A673 (cell line): ENCODE measurements around the gene MAPKAPK2. TPM values are rescaled to one million over a fixed set of nuclear protein-coding genes. Genes with fewer than 3 reads are reported as not detected.

ENCODE experiments used
- BruUV-seq: library from RNA; stranded (reverse); fragments of 400-500 nt; replicated peaks from 2 replicates; lab custom pipeline; 2021; lab: Mats Ljungman, UMichigan
- CTCF ChIA-PET: fragments of 300-600 bp; sonication (Branson Sonifier 250); formaldehyde crosslinking; loops from one replicate; lab custom pipeline; 2022; ENCODE audit warnings: antibody characterized with exemption; lab: Charles Lee
- POLR2A ChIA-PET: fragments of 300-600 bp; sonication (Branson Sonifier 250); formaldehyde crosslinking; loops from one replicate; lab custom pipeline; 2022; ENCODE audit warnings: antibody characterized with exemption; ENCODE audit not compliant: low non-redundant PET; lab: Charles Lee
- DNase-seq: peaks from one replicate; pipeline ENCODE4 v3.0.0-alpha.2; 2015; ENCODE audit warnings: low spot score
- H3K27ac ChIP-seq: fragments of 200-600 bp; sonication (generic); 2 replicates; pipeline ENCODE4 v1.5.1; 2016; ENCODE audit warnings: mixed run types, low read depth, mild to moderate bottlenecking, mixed read lengths, antibody characterized with exemption, low read length; ENCODE audit not compliant: poor library complexity, severe bottlenecking
- H3K27me3 ChIP-seq: fragments of 200-600 bp; sonication (generic); replicated peaks from 2 replicates; pipeline ENCODE4 v1.6.1; 2017; ENCODE audit warnings: mixed run types, low read depth, mild to moderate bottlenecking, mixed read lengths, antibody characterized with exemption, low read length; ENCODE audit not compliant: insufficient read depth, poor library complexity
- H3K36me3 ChIP-seq: fragments of 200-600 bp; sonication (generic); 2 replicates; pipeline ENCODE4 v1.6.1; 2016; ENCODE audit warnings: mixed run types, mild to moderate bottlenecking, mixed read lengths, antibody characterized with exemption, low read length; ENCODE audit not compliant: insufficient read depth, poor library complexity, severe bottlenecking
- H3K4me1 ChIP-seq: fragments of 200-600 bp; sonication (generic); 2 replicates; pipeline ENCODE4 v1.6.1; 2017; ENCODE audit warnings: mixed run types, mild to moderate bottlenecking, mixed read lengths, antibody characterized with exemption, low read length; ENCODE audit not compliant: insufficient read depth, poor library complexity, severe bottlenecking
- H3K4me3 ChIP-seq: fragments of 200-600 bp; sonication (generic); 2 replicates; pipeline ENCODE4 v1.5.1; 2016; ENCODE audit warnings: low read depth, mixed run types, mild to moderate bottlenecking, mixed read lengths, low read length; ENCODE audit not compliant: poor library complexity, severe bottlenecking
- H3K9me3 ChIP-seq: fragments of 200-600 bp; sonication (generic); 2 replicates; pipeline ENCODE4 v1.6.1; 2016; ENCODE audit warnings: mixed run types, low read depth, mild to moderate bottlenecking, mixed read lengths, antibody characterized with exemption, low read length; ENCODE audit not compliant: poor library complexity, severe bottlenecking
- EZH2 ChIP-seq: fragments of 200-600 bp; sonication (generic); IDR thresholded peaks from 2 replicates; pipeline ENCODE4 v1.6.1; 2017; ENCODE audit warnings: borderline replicate concordance, low read depth, mild to moderate bottlenecking, mixed read lengths, antibody characterized with exemption, low read length; ENCODE audit not compliant: poor library complexity, severe bottlenecking
- intact Hi-C: fragments of 100-400 bp; cut with micrococcal nuclease; formaldehyde crosslinking; loops from one replicate; pipeline ENCODE4 v1.10.0; 2022; ENCODE audit not compliant: unreplicated experiment
- total RNA-seq: library from RNA; stranded (reverse); gene quantifications from 2 replicates; pipeline ENCODE4 v1.2.3, GENCODE V29; 2021
- TF ChIP-seq, protein P1 (sequence below): fragments of 300-800, 200-600 bp; sonication (generic); conservative IDR thresholded peaks from 2 replicates; pipeline ENCODE4 v1.5.1; 2017; ENCODE audit warnings: low read depth, mild to moderate bottlenecking, antibody characterized with exemption, low read length, moderate library complexity, mixed read lengths

Gene MAPKAPK2
- total RNA-seq, 1 experiment from 2014 or later, result 39.2 TPM

DNA sequence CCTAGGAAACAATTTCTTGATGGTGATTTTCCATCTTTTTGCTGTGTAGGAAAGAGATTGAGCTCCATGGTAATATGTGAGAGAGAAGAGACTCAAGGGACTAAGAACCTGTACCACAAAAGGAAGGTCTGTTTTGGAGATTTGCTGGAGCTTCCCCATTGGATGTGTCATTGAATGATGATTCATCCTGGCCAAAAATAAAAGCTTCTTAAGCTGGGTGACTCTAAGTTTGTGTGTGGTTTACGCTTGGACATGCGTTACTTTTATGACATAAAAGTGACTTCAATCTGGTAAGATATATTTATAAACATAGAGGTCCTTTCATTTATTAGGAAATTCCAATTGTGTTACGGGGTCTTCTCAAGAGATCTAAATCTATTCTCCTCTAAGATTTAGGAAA lies 68.4 kb downstream of the MAPKAPK2 start:
- BruUV-seq, result no TSS peak
- no peaks in the 10 kb centered on the region for H3K4me1 ChIP-seq
- H3K4me3 ChIP-seq, result no peak overlapping the region
- H3K36me3 ChIP-seq, result no peaks in the 10 kb centered on the region
- DNase-seq, result no peak
- H3K27ac ChIP-seq, result no peak overlapping the region
- no peaks in the 10 kb centered on the region for H3K27me3 ChIP-seq
- TF ChIP-seq, protein P1, sequence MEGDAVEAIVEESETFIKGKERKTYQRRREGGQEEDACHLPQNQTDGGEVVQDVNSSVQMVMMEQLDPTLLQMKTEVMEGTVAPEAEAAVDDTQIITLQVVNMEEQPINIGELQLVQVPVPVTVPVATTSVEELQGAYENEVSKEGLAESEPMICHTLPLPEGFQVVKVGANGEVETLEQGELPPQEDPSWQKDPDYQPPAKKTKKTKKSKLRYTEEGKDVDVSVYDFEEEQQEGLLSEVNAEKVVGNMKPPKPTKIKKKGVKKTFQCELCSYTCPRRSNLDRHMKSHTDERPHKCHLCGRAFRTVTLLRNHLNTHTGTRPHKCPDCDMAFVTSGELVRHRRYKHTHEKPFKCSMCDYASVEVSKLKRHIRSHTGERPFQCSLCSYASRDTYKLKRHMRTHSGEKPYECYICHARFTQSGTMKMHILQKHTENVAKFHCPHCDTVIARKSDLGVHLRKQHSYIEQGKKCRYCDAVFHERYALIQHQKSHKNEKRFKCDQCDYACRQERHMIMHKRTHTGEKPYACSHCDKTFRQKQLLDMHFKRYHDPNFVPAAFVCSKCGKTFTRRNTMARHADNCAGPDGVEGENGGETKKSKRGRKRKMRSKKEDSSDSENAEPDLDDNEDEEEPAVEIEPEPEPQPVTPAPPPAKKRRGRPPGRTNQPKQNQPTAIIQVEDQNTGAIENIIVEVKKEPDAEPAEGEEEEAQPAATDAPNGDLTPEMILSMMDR, result no peak
- no peak for TF ChIP-seq EZH2
- CTCF ChIA-PET, result no interaction called here
- intact Hi-C loops, result no loop called here
- POLR2A ChIA-PET, result no interaction called here
- no peaks in the 10 kb centered on the region for H3K9me3 ChIP-seq

DNA sequence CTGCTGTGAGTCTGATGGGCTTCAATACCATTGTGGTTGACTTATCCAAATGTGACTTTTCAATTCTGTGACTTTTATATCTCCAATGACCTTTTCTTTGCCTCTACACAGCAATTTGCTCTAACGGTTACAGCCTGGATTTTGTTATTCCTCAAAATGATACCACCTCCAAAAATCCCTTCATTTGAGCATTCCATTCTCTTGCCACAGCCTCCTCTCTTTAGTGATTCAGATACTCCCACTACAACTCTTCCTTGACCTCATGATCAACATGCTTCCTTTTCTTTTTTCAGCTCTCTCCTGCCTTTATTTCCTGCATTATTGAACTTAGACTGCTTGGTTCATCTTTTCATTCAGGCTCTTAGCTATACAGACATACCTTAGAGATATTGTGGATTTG lies 69.3 kb downstream of the MAPKAPK2 start:
- TF ChIP-seq EZH2, result no peak
- TF ChIP-seq, protein P1, result no peak
- intact Hi-C loops, result no loop called here
- no peak for DNase-seq
- CTCF ChIA-PET, result no interaction called here
- Histone ChIP-seq H3K27me3 (no peaks in the 10 kb centered on the region), H3K4me3 (no peak overlapping the region), H3K27ac (no peak overlapping the region), H3K9me3 (no peaks in the 10 kb centered on the region), H3K36me3 (no peaks in the 10 kb centered on the region), H3K4me1 (no peaks in the 10 kb centered on the region)
- no TSS peak for BruUV-seq
- POLR2A ChIA-PET, result no interaction called here

DNA sequence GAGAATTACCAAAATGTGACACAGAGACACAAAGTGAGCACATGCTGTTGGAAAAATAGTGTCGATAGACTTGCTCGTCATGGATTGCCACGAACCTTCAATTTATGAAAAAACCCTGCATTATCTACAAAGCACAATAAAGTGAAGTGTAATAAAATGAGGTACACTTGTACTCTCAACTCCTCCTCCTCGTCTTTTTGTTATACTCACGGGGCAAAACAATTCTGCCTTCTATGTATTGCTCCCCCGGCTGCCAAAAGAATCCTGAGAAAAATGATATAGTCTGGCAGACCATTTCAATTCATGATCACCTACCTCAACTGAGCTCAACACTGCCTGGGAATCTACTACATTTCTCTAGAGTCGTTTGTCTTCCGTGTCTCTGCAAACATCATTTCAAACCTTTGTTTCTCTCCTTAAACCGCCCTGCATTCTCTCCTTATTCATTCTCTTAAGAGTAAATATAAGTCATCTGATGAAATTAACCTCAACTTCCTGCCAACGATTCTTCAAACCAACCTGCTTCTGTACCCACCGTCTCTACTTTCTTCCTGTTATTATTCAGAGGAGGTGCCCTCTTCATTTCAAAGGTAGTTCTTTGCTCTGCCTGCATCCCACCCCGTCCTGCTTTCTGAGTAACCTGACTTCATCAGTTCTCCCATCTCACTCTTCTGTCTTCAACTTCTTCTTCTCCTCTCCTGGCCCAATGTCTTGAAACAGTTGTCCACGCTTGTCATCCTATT lies 73.0 kb downstream of the MAPKAPK2 start:
- CTCF ChIA-PET, result no interaction called here

More for the DNA sequence above, 73.0 kb downstream of the MAPKAPK2 start:
- H3K4me3 ChIP-seq, result no peak overlapping the region
- no TSS peak for BruUV-seq
- H3K4me1 ChIP-seq, result no peaks in the 10 kb centered on the region
- H3K36me3 ChIP-seq, result no peaks in the 10 kb centered on the region
- H3K27ac ChIP-seq, result no peak overlapping the region
- TF ChIP-seq EZH2, result no peak
- TF ChIP-seq, protein P1, result no peak
- intact Hi-C loops, result no loop called here
- no peaks in the 10 kb centered on the region for H3K9me3 ChIP-seq
- H3K27me3 ChIP-seq, result no peaks in the 10 kb centered on the region
- POLR2A ChIA-PET, result no interaction called here
- no peak for DNase-seq
